Upper lobe of left lung (tissue), 6 donors: Measurements from ENCODE around the gene SFRP2. TPM values are rescaled to one million over a fixed set of nuclear protein-coding genes. Genes with fewer than 3 reads are reported as not detected.

Source experiments
- ATAC-seq, 2 donors: fragments of 200-7000 bp; cut with Tn5 transposase; one replicate each; pipeline ENCODE4 v1.9.1; 2022; ENCODE audit warnings: mild to moderate bottlenecking in 2 of 2, moderate library complexity in 2 of 2; ENCODE audit not compliant: low FRiP score in 2 of 2
- DNase-seq, 2 donors: peaks; one replicate each; pipeline ENCODE4 v3.0.0-alpha.2; 2019 to 2020
- H3K27ac ChIP-seq, 4 donors: fragments of 200-600 bp; sonication (generic); one replicate each; pipeline ENCODE4 v1.5.1; 2016 to 2019
- H3K27me3 ChIP-seq, 4 donors: fragments of 200-600 bp; sonication (generic); one replicate each; pipeline ENCODE4 v1.5.1; 2017 to 2019
- H3K36me3 ChIP-seq, 4 donors: fragments of 200-600 bp; sonication (generic); one replicate each; pipeline ENCODE4 v1.5.1; 2016 to 2019
- H3K4me1 ChIP-seq, 4 donors: fragments of 200-600 bp; sonication (generic); one replicate each; pipeline ENCODE4 v1.5.1; 2018 to 2019
- H3K4me3 ChIP-seq, 4 donors: fragments of 200-600 bp; sonication (generic); one replicate each; pipeline ENCODE4 v1.5.1; 2017 to 2019; ENCODE audit warnings: mild to moderate bottlenecking in 2 of 4, moderate library complexity in 1 of 4
- H3K9me3 ChIP-seq, 4 donors: fragments of 200-600 bp; sonication (generic); one replicate each; pipeline ENCODE4 v1.5.1; 2018 to 2019
- EP300 ChIP-seq, 4 donors: sonication (generic); formaldehyde crosslinking; IDR thresholded peaks; one replicate each; pipeline ENCODE4 v1.5.1; 2017; ENCODE audit warnings: antibody characterized with exemption in 4 of 4, control low read depth in 2 of 4
- POLR2A ChIP-seq, 4 donors: fragments of 450-650 bp; IDR thresholded peaks; one replicate each; pipeline ENCODE4 v1.5.1; 2016 to 2017; ENCODE audit warnings: antibody characterized with exemption in 4 of 4, mild to moderate bottlenecking in 2 of 4
- POLR2AphosphoS5 ChIP-seq, 2 donors: sonication (generic); formaldehyde crosslinking; IDR thresholded peaks; one replicate each; pipeline ENCODE4 v1.5.1; 2017; ENCODE audit warnings: antibody characterized with exemption in 2 of 2
- WGBS, 2 donors: methylation state at CpG; one replicate each; pipeline ENCODE4 v1.1.5; 2017 to 2018; 5-methylcytosine and 5-hydroxymethylcytosine counted together
- total RNA-seq, 6 donors: library from RNA; depleted of rRNA in 4 of 6; stranded (reverse); fragments of >200 nt in 4 of 6; gene quantifications; one replicate each; pipeline versions ENCODE4 v1.1.0 to v1.2.1, GENCODE V29; 2016 to 2021
- TF ChIP-seq, protein P1 (sequence below), 6 experiments: fragments of 450-650 bp in 4 of 6; fragments of 200-600 bp in 2 of 6; sonication (generic) in 2 of 6; IDR thresholded peaks; one replicate each; pipeline ENCODE4 v1.5.1; 2016 to 2019; ENCODE audit warnings: antibody characterized with exemption in 6 of 6
- donor health status: DM: no; HTN: no; CAD: no; lungs with moderate emphysema.
- donor health status: DM: no; HTN: yes; CAD: no; lungs with severe emphysema.

SFRP2 gene
- total RNA-seq, 6 donors from 2014 or later = 0.98 to 45.2 (median 3.2) TPM; not detected in 1

DNA sequence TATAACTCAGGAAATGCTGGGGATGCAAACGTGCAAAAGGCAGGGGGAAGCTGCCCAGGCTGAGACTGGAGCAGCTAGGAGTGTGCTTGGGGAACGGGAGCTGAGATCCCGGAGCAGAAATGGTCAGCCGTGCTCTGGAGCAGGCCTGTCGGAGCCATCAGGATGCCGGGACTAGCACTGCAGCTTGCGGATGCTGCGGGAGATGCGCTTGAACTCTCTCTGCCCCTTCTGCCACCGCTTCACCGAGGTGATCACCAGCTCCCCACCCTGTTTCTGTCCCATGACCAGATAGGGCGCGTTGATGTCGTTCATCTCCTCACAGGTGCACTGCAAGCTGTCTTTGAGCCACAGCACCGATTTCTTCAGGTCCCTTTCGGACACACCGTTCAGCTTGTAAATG is 7.6 kb downstream of the SFRP2 start:
- H3K27ac ChIP-seq = no peak overlapping the region
- no peak overlapping the region for H3K4me3 ChIP-seq
- H3K9me3 ChIP-seq = no peaks in the 10 kb centered on the region
- peaks cover 0 to 3% (median under 1%) of the 10 kb centered on the region in 4 donors for H3K27me3 ChIP-seq
- peak in 1 of 2 donors; percentile 35 for DNase-seq
- H3K36me3 ChIP-seq = no peaks in the 10 kb centered on the region
- no peaks in the 10 kb centered on the region for H3K4me1 ChIP-seq
- TF ChIP-seq POLR2A (IDR thresholded peaks at IDR 0.05) (no peak), POLR2AphosphoS5 (IDR thresholded peaks at IDR 0.05) (no peak), EP300 (IDR thresholded peaks at IDR 0.05) (no peak)
- TF ChIP-seq, protein P1, sequence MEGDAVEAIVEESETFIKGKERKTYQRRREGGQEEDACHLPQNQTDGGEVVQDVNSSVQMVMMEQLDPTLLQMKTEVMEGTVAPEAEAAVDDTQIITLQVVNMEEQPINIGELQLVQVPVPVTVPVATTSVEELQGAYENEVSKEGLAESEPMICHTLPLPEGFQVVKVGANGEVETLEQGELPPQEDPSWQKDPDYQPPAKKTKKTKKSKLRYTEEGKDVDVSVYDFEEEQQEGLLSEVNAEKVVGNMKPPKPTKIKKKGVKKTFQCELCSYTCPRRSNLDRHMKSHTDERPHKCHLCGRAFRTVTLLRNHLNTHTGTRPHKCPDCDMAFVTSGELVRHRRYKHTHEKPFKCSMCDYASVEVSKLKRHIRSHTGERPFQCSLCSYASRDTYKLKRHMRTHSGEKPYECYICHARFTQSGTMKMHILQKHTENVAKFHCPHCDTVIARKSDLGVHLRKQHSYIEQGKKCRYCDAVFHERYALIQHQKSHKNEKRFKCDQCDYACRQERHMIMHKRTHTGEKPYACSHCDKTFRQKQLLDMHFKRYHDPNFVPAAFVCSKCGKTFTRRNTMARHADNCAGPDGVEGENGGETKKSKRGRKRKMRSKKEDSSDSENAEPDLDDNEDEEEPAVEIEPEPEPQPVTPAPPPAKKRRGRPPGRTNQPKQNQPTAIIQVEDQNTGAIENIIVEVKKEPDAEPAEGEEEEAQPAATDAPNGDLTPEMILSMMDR (IDR thresholded peaks at IDR 0.05) = no peak
- WGBS, 2 donors = 83 to 91% methylated on average over 13 to 17 of the region's 17 CpGs
- ATAC-seq = no peak

DNA sequence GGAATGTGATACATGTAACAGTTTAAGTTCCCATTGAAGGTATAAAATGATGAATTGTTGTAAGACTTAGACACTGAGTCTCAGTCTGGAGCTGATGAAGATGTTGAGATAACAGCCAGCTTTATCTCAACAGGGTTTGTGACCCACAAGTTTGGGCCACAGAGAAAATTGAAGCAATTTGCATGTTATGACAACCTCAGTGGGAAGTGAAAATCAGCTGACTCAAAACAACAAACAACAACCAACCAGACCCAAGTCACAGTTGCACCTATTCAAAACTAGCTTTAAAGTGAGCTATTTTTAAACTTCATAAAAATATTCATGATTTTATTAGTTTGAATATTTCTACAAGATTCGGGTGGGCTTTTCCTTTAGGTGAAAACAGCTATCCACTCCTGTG is 8.0 kb downstream of the SFRP2 start:
- ATAC-seq = no peak
- 77 to 79% methylated on average over 1 of the region's 1 CpG for WGBS, 2 donors
- TF ChIP-seq POLR2A (IDR thresholded peaks at IDR 0.05) (no peak), POLR2AphosphoS5 (IDR thresholded peaks at IDR 0.05) (no peak), EP300 (IDR thresholded peaks at IDR 0.05) (no peak)
- TF ChIP-seq, protein P1 (IDR thresholded peaks at IDR 0.05) = no peak
- Histone ChIP-seq H3K4me1 (no peaks in the 10 kb centered on the region), H3K4me3 (no peak overlapping the region), H3K27me3 (no peaks in the 10 kb centered on the region), H3K9me3 (no peaks in the 10 kb centered on the region), H3K36me3 (no peaks in the 10 kb centered on the region), H3K27ac (no peak overlapping the region)
- DNase-seq = no peak

DNA sequence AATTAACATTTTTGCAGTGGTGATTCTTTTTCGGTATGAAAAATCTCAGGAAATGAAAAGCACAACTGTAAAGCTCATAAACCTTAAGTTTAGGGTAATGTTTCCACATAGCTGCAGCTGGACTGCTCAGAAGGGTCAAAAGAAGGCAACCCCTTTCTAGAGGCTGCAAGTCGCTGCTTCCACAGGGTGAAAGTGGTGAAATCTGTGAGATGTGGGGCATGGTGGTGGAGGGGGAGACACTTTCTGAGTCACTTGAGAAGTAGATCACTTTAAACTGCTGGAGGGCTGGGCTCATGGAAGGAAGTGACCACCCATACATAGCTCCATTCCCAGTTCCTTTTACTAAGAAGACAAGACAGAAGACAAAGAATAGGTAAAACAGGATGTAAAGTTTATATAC is 8.7 kb downstream of the SFRP2 start:
- no peaks in the 10 kb centered on the region for H3K4me1 ChIP-seq
- no peaks in the 10 kb centered on the region for H3K36me3 ChIP-seq
- H3K27ac ChIP-seq = no peak overlapping the region
- no peak overlapping the region for H3K4me3 ChIP-seq
- no peak for TF ChIP-seq EP300 (IDR thresholded peaks at IDR 0.05)
- TF ChIP-seq, protein P1 (IDR thresholded peaks at IDR 0.05) = no peak
- no peak for TF ChIP-seq POLR2AphosphoS5 (IDR thresholded peaks at IDR 0.05)
- TF ChIP-seq POLR2A (IDR thresholded peaks at IDR 0.05) = no peak
- ATAC-seq (no peak), DNase-seq (no peak)
- 50 to 56% methylated on average over 2 of the region's 2 CpGs for WGBS, 2 donors
- H3K9me3 ChIP-seq = no peaks in the 10 kb centered on the region
- H3K27me3 ChIP-seq = no peaks in the 10 kb centered on the region

DNA sequence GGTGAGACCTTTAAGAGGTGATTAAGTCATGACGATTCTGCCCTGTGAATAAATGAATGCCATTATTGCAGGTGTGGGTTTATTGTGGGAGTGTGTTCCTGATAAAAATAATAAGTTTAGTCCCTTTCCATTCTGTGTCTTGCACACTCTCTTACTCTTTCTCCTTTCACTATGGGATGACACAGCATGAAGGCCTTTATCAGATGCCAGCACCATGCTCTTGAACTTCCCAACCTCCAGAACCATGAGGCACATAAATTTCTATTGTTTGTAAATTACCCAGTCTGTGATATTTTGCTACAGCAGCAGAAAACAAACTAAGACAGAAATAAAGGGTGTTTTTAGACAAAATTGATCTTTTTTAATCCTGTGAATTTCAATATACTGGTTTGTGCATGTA is 10.5 kb downstream of the SFRP2 start:
- WGBS, 2 donors = 100% methylated on average over 1 of the region's 1 CpG
- DNase-seq = no peak

DNA sequence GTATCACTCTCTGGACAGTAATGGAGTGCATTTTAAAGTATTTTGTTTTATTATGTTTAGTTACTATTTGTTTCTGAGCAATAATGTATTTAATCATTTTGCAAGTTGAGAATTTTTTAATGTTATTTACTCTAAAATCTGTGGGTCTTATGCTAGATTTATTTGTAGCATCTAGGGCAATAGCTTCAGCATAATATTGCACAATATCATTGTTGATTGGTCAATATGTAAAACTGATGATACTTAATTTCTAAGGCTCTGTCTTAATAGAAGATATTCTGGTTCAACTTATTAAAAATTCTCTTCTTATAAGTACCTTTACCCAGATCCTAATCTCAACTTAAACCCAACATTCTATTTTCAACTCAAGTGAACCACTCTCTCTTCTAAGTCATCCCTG is 11.5 kb downstream of the SFRP2 start:
- TF ChIP-seq POLR2A (IDR thresholded peaks at IDR 0.05) (no peak), POLR2AphosphoS5 (IDR thresholded peaks at IDR 0.05) (no peak), EP300 (IDR thresholded peaks at IDR 0.05) (no peak)
- TF ChIP-seq, protein P1 (IDR thresholded peaks at IDR 0.05) = no peak
- Histone ChIP-seq H3K36me3 (no peaks in the 10 kb centered on the region), H3K9me3 (no peaks in the 10 kb centered on the region), H3K4me1 (no peaks in the 10 kb centered on the region), H3K4me3 (no peak overlapping the region), H3K27me3 (no peaks in the 10 kb centered on the region), H3K27ac (no peak overlapping the region)
- DNase-seq (no peak), ATAC-seq (no peak)

More for the DNA sequence above, 10.5 kb downstream of the SFRP2 start:
- ATAC-seq = no peak
- Histone ChIP-seq H3K36me3 (no peaks in the 10 kb centered on the region), H3K4me1 (no peaks in the 10 kb centered on the region), H3K27ac (no peak overlapping the region), H3K9me3 (no peaks in the 10 kb centered on the region), H3K4me3 (no peak overlapping the region), H3K27me3 (no peaks in the 10 kb centered on the region)
- TF ChIP-seq, protein P1 (IDR thresholded peaks at IDR 0.05) = no peak
- TF ChIP-seq POLR2AphosphoS5 (IDR thresholded peaks at IDR 0.05) = no peak
- TF ChIP-seq POLR2A (IDR thresholded peaks at IDR 0.05) = no peak
